Left lung (tissue), 10 donors: ENCODE results near the gene ECE1. TPM values are rescaled to one million over a fixed set of nuclear protein-coding genes. Genes with fewer than 3 reads are reported as not detected.

Source experiments
- ATAC-seq: fragments of 200-7000 bp; cut with Tn5 transposase; one replicate; pipeline ENCODE4 v1.9.1; 2020; ENCODE audit warnings: moderate library complexity
- DNase-seq, 4 donors: peaks; one replicate each; pipeline ENCODE4 v3.0.0-alpha.2; 2013 to 2020
- H3K27ac ChIP-seq, 2 donors: fragments of 200-600 bp; sonication (generic) in 1 of 2; one replicate each; pipeline versions ENCODE4 v1.5.0 to v1.8.0; 2020 to 2021
- H3K27me3 ChIP-seq, 2 donors: fragments of 200-600 bp; sonication (generic) in 1 of 2; one replicate each; pipeline versions ENCODE4 v1.5.0 to v1.8.0; 2020 to 2021
- H3K36me3 ChIP-seq, 2 donors: fragments of 200-600 bp; sonication (generic) in 1 of 2; one replicate each; pipeline versions ENCODE4 v1.5.0 to v1.8.0; 2020 to 2021
- H3K4me1 ChIP-seq, 2 donors: fragments of 200-600 bp; one replicate each; pipeline ENCODE4 v1.8.0; 2021
- H3K4me3 ChIP-seq, 2 donors: fragments of 200-600 bp; sonication (generic) in 1 of 2; one replicate each; pipeline versions ENCODE4 v1.5.0 to v1.8.0; 2020 to 2021; ENCODE audit warnings: mild to moderate bottlenecking in 1 of 2
- H3K9me3 ChIP-seq, 2 donors: fragments of 200-600 bp; sonication (generic) in 1 of 2; one replicate each; pipeline versions ENCODE4 v1.5.0 to v1.8.0; 2020 to 2021
- intact Hi-C, 2 donors: fragments of 100-400 bp; cut with DNase I; formaldehyde crosslinking; loops; one replicate each; pipeline versions ENCODE4 v1.11.2 to v1.14.2; 2022
- polyA plus RNA-seq, 6 donors: library from polyadenylated mRNA; unstranded; fragments of 120-200 nt; gene quantifications; one replicate each; pipeline ENCODE4 v1.2.1, GENCODE V29; 2013; ENCODE audit not compliant: insufficient read length in 6 of 6
- total RNA-seq, 2 donors: library from RNA; stranded (reverse); fragmentation: NEBNext Ultra II Directional; extraction: Animal tissue kit (Norgen Biotek cat#: 25700); gene quantifications; one replicate each; pipeline ENCODE4 v1.2.1, GENCODE V29; 2021
- TF ChIP-seq, protein P1 (sequence below), 2 donors: fragments of 200-600 bp; sonication (generic) in 1 of 2; IDR thresholded peaks; one replicate each; pipeline versions ENCODE4 v1.5.0 to v1.8.0; 2021; ENCODE audit warnings: antibody characterized with exemption in 2 of 2
- donor health status: DM: no; HTN: yes; CAD: no.
- donor health status: DM: no; HTN: no; CAD: no.

ECE1 gene
- total and polyA plus RNA-seq, 8 donors: 76.7 to 107 (median 83.3) TPM

- intact Hi-C loops: loop anchor here (10.0 kb wide), 2 partner anchors 74 to 104 kb away; no protein-coding TSS in a partner anchor
- no peak for ATAC-seq
Observed at GRCh38 chr1:21260405-21261125, 29.7 kb downstream of the ECE1 start.

DNA sequence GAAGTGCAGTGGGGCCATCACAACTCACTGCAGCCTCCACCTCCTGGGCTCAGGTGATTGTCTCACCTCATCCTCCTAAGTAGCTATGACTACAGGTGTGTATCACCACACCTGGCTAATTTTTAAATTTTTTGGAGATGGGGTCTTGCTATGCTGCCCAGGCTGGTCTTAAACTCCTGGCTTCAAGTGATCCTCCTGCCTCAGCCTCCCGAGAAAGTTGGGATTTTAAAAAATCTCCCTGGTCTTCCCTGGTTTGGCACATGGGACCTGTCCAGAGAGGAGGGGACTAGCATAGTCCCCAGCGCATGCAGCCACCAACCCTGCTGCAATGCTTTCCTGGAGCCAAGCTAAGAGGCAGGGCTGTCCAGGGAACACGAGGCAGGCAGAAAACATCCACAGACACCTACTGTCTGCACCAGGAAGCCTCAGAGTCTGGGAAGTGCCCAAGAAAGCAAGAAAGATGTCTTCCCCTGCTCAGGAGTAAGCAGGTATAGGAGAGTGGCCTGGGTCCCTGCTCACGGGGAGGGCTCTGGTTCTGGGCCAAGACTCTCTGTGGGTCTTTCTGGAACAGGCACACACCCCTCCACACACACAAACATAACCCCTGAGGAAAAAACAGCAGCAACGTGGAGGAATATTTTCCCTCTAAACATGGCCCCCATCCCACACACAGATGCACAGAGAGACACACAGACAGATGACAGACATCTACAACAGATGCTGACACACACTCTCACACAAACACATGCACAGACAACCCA, 30.8 kb downstream of the ECE1 start:
- ATAC-seq (no peak), DNase-seq (no peak)
- H3K4me1 ChIP-seq: peaks cover 24 to 65% of the 10 kb centered on the region in 2 donors
- peaks cover 0 to 64% of the 10 kb centered on the region in 2 donors for H3K36me3 ChIP-seq
- H3K27me3 ChIP-seq: no peaks in the 10 kb centered on the region
- H3K9me3 ChIP-seq: no peaks in the 10 kb centered on the region
- intact Hi-C loops: loop anchor here (5.0 to 10.0 kb wide), 3 partner anchors 75 to 108 kb away; no protein-coding TSS in a partner anchor
- H3K27ac ChIP-seq: no peak overlapping the region
- H3K4me3 ChIP-seq: no peak overlapping the region
- TF ChIP-seq, protein P1, sequence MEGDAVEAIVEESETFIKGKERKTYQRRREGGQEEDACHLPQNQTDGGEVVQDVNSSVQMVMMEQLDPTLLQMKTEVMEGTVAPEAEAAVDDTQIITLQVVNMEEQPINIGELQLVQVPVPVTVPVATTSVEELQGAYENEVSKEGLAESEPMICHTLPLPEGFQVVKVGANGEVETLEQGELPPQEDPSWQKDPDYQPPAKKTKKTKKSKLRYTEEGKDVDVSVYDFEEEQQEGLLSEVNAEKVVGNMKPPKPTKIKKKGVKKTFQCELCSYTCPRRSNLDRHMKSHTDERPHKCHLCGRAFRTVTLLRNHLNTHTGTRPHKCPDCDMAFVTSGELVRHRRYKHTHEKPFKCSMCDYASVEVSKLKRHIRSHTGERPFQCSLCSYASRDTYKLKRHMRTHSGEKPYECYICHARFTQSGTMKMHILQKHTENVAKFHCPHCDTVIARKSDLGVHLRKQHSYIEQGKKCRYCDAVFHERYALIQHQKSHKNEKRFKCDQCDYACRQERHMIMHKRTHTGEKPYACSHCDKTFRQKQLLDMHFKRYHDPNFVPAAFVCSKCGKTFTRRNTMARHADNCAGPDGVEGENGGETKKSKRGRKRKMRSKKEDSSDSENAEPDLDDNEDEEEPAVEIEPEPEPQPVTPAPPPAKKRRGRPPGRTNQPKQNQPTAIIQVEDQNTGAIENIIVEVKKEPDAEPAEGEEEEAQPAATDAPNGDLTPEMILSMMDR (IDR thresholded peaks at IDR 0.05): no peak

More at GRCh38 chr1:21260405-21261125, 29.7 kb downstream of the ECE1 start:
- H3K36me3 ChIP-seq: peaks cover 0 to 56% of the 10 kb centered on the region in 2 donors
- H3K9me3 ChIP-seq: no peaks in the 10 kb centered on the region
- no peak overlapping the region for H3K4me3 ChIP-seq
- TF ChIP-seq, protein P1 (IDR thresholded peaks at IDR 0.05): no peak
- no peaks in the 10 kb centered on the region for H3K27me3 ChIP-seq
- peaks cover 24 to 61% of the 10 kb centered on the region in 2 donors for H3K4me1 ChIP-seq
- H3K27ac ChIP-seq: peak overlapping the region; percentile 75 to 79
- DNase-seq: no peak

DNA sequence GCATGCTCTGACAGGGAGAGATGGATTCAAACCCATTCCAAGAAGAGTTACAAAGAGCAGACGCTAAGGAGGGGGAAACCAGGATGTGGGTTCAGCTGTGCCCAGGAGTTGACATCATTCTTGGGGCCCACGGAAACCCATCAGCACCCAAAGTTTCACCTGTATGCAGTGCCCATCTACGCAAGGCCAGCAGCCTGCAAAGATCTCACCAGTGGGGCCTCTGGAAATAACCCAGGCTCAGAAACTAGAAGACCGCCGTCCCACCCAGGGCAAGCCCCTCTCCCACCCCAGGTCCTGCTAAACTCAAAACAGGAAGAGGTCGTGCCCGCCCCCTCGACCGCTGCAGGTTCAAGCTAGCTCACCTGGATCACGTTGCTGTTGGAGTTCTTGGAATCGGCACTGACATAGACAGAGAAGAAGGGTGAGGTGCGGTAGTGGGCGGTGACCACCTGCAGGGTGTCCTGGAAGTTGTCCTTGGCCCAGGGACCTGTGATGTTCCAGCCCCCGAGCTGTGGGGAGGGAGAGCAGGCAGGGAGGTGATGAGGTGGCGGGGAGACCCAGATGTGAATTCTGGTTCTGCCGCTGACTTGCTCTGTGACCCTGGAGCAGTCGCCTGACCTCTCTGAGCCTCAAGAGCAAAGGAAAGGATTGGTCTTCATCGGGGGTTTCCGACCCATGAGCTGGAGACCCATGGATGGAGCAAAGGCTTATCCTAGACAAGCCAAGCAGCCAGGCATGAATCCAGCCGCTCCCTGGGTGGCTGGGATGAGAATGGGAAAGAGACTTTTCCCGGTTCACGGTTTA, 31.7 kb downstream of the ECE1 start:
- peaks cover 24 to 64% of the 10 kb centered on the region in 2 donors for H3K4me1 ChIP-seq

GRCh38 chr1:21257431-21258135, 32.7 kb downstream of the ECE1 start:
- no peak for ATAC-seq
- no peaks in the 10 kb centered on the region for H3K27me3 ChIP-seq
- H3K27ac ChIP-seq: no peak overlapping the region
- TF ChIP-seq, protein P1 (IDR thresholded peaks at IDR 0.05): no peak
- DNase-seq: no peak
- intact Hi-C loops: loop anchor here in 1 of 2 donors (5.0 kb wide), 1 partner anchor 110 kb away; no protein-coding TSS in a partner anchor
- peaks cover 0 to 81% of the 10 kb centered on the region in 2 donors for H3K36me3 ChIP-seq
- H3K4me3 ChIP-seq: no peak overlapping the region
- no peaks in the 10 kb centered on the region for H3K9me3 ChIP-seq
- H3K4me1 ChIP-seq: peaks cover 17 to 54% of the 10 kb centered on the region in 2 donors

More for the DNA sequence above, 31.7 kb downstream of the ECE1 start:
- no peak overlapping the region for H3K4me3 ChIP-seq
- H3K27ac ChIP-seq: no peak overlapping the region
- H3K36me3 ChIP-seq: peaks cover 0 to 71% of the 10 kb centered on the region in 2 donors
- TF ChIP-seq, protein P1 (IDR thresholded peaks at IDR 0.05): no peak
- ATAC-seq: no peak
- no peaks in the 10 kb centered on the region for H3K9me3 ChIP-seq
- intact Hi-C loops: loop anchor here in 1 of 2 donors (5.0 kb wide), 1 partner anchor 109 kb away; no protein-coding TSS in a partner anchor
- H3K27me3 ChIP-seq: no peaks in the 10 kb centered on the region
- DNase-seq: no peak
